Mesodermal cell (in vitro differentiated cells): ENCODE data around the gene GNL1.

Source experiments
- H3K27ac ChIP-seq: 2 replicates; pipeline ENCODE4 v1.7.0; 2013; ENCODE audit warnings: mild to moderate bottlenecking, low read depth, low read length, moderate library complexity; ENCODE audit not compliant: severe bottlenecking
- H3K36me3 ChIP-seq: 2 replicates; pipeline ENCODE4 v1.7.1; 2013; ENCODE audit warnings: mild to moderate bottlenecking, low read length, moderate library complexity; ENCODE audit not compliant: control insufficient read depth, insufficient read depth
- H3K4me1 ChIP-seq: one replicate; pipeline ENCODE4 v1.7.1; 2013; ENCODE audit warnings: mild to moderate bottlenecking, low read length; ENCODE audit not compliant: insufficient read depth, control insufficient read depth, poor library complexity, severe bottlenecking
- H3K4me3 ChIP-seq: 2 replicates; pipeline ENCODE4 v1.7.0; 2013; ENCODE audit warnings: low read length, control low read depth, mild to moderate bottlenecking; ENCODE audit not compliant: insufficient read depth, poor library complexity, severe bottlenecking; ENCODE audit errors: extremely low read depth
- H3K9me3 ChIP-seq: 2 replicates; pipeline ENCODE4 v1.7.1; 2013; ENCODE audit warnings: mild to moderate bottlenecking, low read length, moderate library complexity; ENCODE audit not compliant: control insufficient read depth
- WGBS, 2 experiments: methylation state at CpG; one replicate each; pipeline ENCODE4 v1.1.5; 2013; ENCODE audit warnings: missing lambda C conversion rate in 2 of 2; ENCODE audit not compliant: insufficient coverage in 2 of 2; 5-methylcytosine and 5-hydroxymethylcytosine counted together

The GNL1 gene

DNA sequence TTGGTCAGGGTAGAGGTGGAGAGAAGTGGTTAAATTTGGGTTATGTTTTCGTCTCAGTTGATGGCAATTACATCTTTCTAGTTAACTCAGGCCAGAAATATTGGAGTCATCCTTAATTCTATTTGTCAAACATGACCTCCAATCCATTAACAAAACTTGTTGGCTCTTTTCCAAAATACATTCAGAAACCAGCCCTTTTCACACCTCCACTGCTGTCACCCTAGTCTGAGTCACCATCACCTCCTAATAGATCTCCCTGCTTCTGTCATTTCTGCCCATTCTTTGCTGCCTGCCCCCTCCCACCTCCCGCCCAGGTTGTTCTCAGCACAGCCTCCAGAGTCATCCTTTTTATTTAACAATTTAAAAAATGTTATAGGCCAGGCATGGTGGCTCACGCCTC, 12.0 kb upstream of the GNL1 start:
- Histone ChIP-seq H3K36me3 (peaks cover 19% of the 10 kb centered on the region), H3K9me3 (no peaks in the 10 kb centered on the region), H3K4me3 (no peak overlapping the region), H3K4me1 (peaks cover 8% of the 10 kb centered on the region), H3K27ac (no peak overlapping the region)
- WGBS, 2 experiments: 60 to 88% methylated on average over 1 of the region's 3 CpGs

GRCh38 chr6:30565772-30566171, 9.5 kb upstream of the GNL1 start:
- no peak overlapping the region for H3K4me3 ChIP-seq
- H3K9me3 ChIP-seq: no peaks in the 10 kb centered on the region
- peaks cover 38% of the 10 kb centered on the region for H3K36me3 ChIP-seq
- H3K27ac ChIP-seq: no peak overlapping the region
- no peaks in the 10 kb centered on the region for H3K4me1 ChIP-seq

DNA sequence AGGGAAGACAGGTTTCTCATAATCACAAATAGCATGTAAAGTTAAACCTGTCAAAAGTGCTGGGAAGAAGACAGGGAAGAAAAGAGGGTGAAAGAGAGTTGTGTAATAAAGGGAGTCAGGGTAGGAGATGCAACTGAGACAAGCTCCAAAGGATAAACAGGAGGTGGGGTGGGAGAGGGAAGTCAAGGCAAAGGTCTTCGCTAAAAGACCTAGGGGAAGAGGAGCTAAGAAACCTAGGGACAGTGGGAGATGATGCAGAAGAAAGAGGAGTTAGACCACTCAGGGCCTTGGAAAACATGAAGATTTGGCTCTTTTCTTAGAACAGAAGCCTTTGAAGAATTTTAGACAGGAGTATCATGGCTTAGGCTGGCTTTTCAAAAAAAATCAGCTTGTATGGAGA, 7.8 kb upstream of the GNL1 start:
- Histone ChIP-seq H3K9me3 (no peaks in the 10 kb centered on the region), H3K27ac (no peak overlapping the region), H3K36me3 (peaks cover 43% of the 10 kb centered on the region), H3K4me3 (no peak overlapping the region), H3K4me1 (no peaks in the 10 kb centered on the region)
- WGBS, 2 experiments: 93 to 100% methylated on average over 1 of the region's 1 CpG

DNA sequence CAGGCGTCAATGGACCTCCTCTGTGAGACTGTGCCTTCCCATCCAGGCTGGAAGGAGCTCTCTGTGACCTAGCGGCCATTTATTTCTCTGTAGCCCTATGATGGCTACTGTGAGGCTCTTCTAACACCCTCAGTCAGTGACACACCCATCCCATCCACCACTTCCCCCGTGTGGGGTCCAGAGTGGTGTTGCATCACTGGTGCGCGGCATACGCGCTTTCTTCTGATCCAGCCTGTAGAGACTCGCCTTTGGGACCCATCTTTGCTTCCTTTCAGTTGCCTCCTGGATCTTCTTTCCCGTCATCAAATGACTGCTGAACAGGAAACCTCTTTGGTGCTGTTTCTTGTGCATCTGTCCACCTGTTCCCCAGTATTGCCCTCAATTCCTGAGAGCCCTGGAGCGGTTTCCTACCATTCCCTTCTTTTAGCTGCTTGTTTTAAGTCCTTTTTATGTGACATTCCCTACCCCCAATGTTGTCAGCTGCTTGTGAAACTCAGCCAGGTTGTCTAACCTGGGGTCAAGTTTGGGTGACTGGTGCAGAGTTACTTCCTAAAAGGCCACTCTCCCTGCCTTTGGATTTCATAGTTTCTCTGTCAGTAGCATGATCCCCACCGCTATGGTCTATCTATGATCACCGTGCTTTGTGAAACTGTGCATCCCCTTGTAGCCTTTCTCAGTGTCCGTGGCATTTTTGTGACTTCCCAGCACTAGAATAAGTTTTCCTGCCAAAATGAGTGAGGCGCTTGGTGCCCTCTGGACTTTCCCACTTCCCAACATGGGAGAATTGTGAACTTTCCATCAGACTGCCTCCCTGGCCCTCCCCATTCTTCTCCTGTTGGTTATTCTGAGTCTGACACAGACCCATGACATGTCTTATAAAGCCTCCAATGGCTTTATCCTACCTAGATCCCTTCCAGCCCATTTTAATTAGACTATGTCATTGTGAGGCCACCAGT, 6.5 kb upstream of the GNL1 start:
- no peak overlapping the region for H3K27ac ChIP-seq
- peaks cover 5% of the 10 kb centered on the region for H3K4me1 ChIP-seq
- H3K9me3 ChIP-seq: no peaks in the 10 kb centered on the region
- 93% methylated on average over 14 of the region's 14 CpGs for WGBS, 2 experiments
- peaks cover 49% of the 10 kb centered on the region for H3K36me3 ChIP-seq
- H3K4me3 ChIP-seq: no peak overlapping the region

DNA sequence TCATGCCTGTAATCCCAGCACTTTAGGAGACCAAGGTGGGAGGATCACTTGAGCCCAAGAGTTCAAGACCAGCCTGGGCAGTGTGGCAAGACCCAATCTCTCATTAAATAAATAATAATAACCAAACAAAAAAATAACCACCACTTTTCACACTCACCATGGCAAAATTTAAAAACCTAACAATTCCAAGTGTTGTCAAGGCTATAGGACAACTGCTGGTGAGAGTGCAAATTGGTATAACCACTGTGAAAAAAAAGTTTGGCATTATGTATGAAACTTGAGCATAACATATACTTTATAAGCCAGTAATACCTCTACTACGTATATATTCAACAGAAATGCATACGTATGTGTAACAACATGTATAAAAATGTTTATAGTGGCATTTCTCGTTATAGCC, 4.6 kb upstream of the GNL1 start:
- Histone ChIP-seq H3K27ac (no peak overlapping the region), H3K4me3 (no peak overlapping the region), H3K36me3 (peaks cover 49% of the 10 kb centered on the region), H3K9me3 (no peaks in the 10 kb centered on the region), H3K4me1 (peaks cover 5% of the 10 kb centered on the region)
- no CpG with 5 or more reads among the region's 3 CpGs for WGBS, 2 experiments

DNA sequence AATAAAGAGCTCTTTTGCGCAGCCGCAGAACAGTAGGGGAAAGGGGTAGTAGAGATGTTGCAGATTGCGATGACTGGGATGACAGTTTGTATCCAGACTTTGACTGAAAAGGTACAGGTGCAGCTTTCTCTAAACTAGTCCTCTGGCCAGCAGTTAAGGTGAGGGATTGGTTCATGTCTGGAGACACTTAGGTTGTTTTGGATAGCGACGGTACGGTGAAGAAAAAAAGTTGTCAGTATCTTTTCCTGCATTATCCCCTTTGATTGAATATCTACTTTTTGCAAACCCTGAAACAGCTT, 1.3 kb upstream of the GNL1 start:
- peaks cover 53% of the 10 kb centered on the region for H3K36me3 ChIP-seq
- peak overlapping the region; percentile 95 for H3K4me3 ChIP-seq
- H3K4me1 ChIP-seq: peaks cover 5% of the 10 kb centered on the region
- H3K27ac ChIP-seq: peak overlapping the region; percentile 99
- 3 to 10% methylated on average over 3 to 5 of the region's 6 CpGs for WGBS, 2 experiments
- H3K9me3 ChIP-seq: no peaks in the 10 kb centered on the region

DNA sequence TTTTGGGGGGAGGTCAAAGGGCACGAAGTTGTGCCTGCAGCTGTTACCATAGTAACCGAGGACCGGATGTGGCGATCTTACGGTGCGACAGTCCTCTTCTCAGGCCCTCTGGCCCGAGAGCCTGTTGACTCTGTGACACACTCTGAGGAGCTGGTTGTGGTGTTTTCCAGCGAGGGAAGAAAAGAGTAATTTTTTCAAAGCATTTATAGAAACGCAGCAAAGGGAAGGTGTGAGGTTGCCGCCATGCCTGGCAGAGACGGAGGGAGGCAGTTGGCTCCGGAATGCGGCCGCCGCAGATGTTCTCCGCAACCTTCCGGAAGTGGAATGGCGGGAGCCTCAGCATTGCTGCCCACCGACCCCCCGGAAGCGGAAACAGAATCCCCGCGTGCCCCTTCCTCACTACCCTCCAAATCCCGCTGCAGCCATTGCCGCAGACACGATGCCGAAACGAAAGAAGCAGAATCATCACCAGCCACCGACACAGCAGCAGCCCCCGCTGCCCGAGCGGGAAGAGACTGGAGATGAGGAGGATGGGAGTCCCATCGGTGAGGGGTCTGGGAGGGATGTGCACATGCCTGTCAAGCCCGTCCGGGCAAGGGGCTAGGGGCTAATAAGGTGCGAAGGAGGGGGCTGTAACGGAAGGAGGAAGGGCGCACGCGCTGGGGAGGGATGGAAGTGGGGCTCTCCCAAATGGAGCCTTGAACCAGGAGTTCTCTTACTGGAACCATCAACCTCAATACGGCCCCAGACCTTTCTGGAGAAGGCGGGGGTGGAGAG, 805 bp upstream of the GNL1 start, which contains the start of gene PRR3:
TSS of gene PRR3 (plus strand) at position 390 of the 777 bp plus-strand sequence. CDS start at position 440, 50 bp downstream.
- WGBS, 2 experiments: 0% methylated on average over 24 to 33 of the region's 42 CpGs
- no peaks in the 10 kb centered on the region for H3K9me3 ChIP-seq
- H3K27ac ChIP-seq: peak within 1 kb of the TSS; percentile 99
- peaks cover 5% of the 10 kb centered on the region for H3K4me1 ChIP-seq
- peak within 1 kb of the TSS; percentile 95 for H3K4me3 ChIP-seq
- peaks cover 53% of the 10 kb centered on the region for H3K36me3 ChIP-seq

- peak overlapping the region; percentile 99 for H3K27ac ChIP-seq
Observed at GRCh38 chr6:30555816-30556065, 548 bp downstream of the GNL1 start.

GRCh38 chr6:30554962-30555815, 1.1 kb downstream of the GNL1 start:
- H3K4me3 ChIP-seq: peak overlapping the region; percentile 95
- H3K27ac ChIP-seq: peak overlapping the region; percentile 99
- H3K4me1 ChIP-seq: peaks cover 5% of the 10 kb centered on the region
- WGBS, 2 experiments: 12% methylated on average over 31 to 33 of the region's 34 CpGs
- H3K36me3 ChIP-seq: peaks cover 54% of the 10 kb centered on the region
- no peaks in the 10 kb centered on the region for H3K9me3 ChIP-seq

More at GRCh38 chr6:30555816-30556065, 548 bp downstream of the GNL1 start:
- Histone ChIP-seq H3K36me3 (peaks cover 52% of the 10 kb centered on the region), H3K4me3 (peak overlapping the region; percentile 95), H3K4me1 (peaks cover 5% of the 10 kb centered on the region), H3K9me3 (no peaks in the 10 kb centered on the region)
- WGBS, 2 experiments: 0% methylated on average over 7 of the region's 15 CpGs

DNA sequence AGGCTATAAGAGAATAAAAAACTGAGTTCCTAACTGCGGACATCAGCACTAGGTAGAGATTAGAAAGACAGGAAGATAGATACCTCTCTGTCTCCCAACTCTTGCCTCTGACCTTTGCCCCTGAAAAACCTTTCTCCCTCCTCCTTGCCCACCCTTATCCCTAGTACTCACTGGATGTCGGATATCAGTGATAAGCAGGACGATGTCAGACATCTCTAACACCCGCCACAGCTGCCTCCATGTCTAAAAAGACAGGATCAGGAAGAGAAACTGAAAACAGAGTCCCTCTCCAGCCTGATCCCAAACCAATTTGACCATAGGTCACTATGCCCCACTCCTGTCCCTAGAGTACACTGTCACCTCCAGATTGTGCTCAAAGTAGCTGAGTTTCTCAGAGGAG, 1.9 kb downstream of the GNL1 start:
- Histone ChIP-seq H3K4me1 (peaks cover 5% of the 10 kb centered on the region), H3K4me3 (peak overlapping the region; percentile 95), H3K27ac (no peak overlapping the region), H3K36me3 (peaks cover 60% of the 10 kb centered on the region), H3K9me3 (no peaks in the 10 kb centered on the region)
- 100% methylated on average over 3 of the region's 4 CpGs for WGBS, 2 experiments
